Measurements from ENCODE around the gene DAGLB.
"Not testable (repeated sequence)": the region's sequence is repeated elsewhere in the genome, so short reads cannot be mapped to it uniquely, and the experiment has no call there.

The DAGLB gene

GRCh38 chr7:6460990-6461584, 13.3 kb upstream of the DAGLB start:
- Histone ChIP-seq H3K9ac (ENCODE audit: insufficient read length, low read depth) (no peak overlapping the region), H3K9me3 (ENCODE audit: insufficient read depth, low read length) (no peaks in the 10 kb centered on the region), H3K36me3 (ENCODE audit: insufficient read depth, insufficient read length, low read length) (peaks cover 51% of the 10 kb centered on the region), H3K27me3 (ENCODE audit: insufficient read depth, insufficient read length) (no peaks in the 10 kb centered on the region), H3K4me1 (ENCODE audit: insufficient read depth, insufficient read length) (no peaks in the 10 kb centered on the region), H3K4me3 (ENCODE audit: insufficient read length, low read depth) (no peak overlapping the region)
- TF ChIP-seq SUZ12 (IDR thresholded peaks at IDR 0.05; ENCODE audit: extremely low read depth, insufficient read depth, insufficient read length), result no peak
- TF ChIP-seq YY1 (IDR thresholded peaks at IDR 0.05; ENCODE audit: insufficient read depth, insufficient read length), result no peak
- no peak for TF ChIP-seq ZNF274 (IDR thresholded peaks at IDR 0.05; ENCODE audit: low read depth, low read length)
- no peak for DNase-seq (ENCODE audit: low read depth, low spot score)

- DNase-seq (ENCODE audit: low read depth, low spot score), result no peak
- H3K9ac ChIP-seq (ENCODE audit: insufficient read length, low read depth), result no peak overlapping the region
- peaks cover 43% of the 10 kb centered on the region for H3K36me3 ChIP-seq (ENCODE audit: insufficient read depth, insufficient read length, low read length)
- no peaks in the 10 kb centered on the region for H3K27me3 ChIP-seq (ENCODE audit: insufficient read depth, insufficient read length)
- H3K9me3 ChIP-seq (ENCODE audit: insufficient read depth, low read length), result no peaks in the 10 kb centered on the region
- H3K4me3 ChIP-seq (ENCODE audit: insufficient read length, low read depth), result no peak overlapping the region
- no peaks in the 10 kb centered on the region for H3K4me1 ChIP-seq (ENCODE audit: insufficient read depth, insufficient read length)
- TF ChIP-seq SUZ12 (IDR thresholded peaks at IDR 0.05; ENCODE audit: extremely low read depth, insufficient read depth, insufficient read length), result no peak
- no peak for TF ChIP-seq YY1 (IDR thresholded peaks at IDR 0.05; ENCODE audit: insufficient read depth, insufficient read length)
- no peak for TF ChIP-seq ZNF274 (IDR thresholded peaks at IDR 0.05; ENCODE audit: low read depth, low read length)
Observed at GRCh38 chr7:6460303-6460702, 12.5 kb upstream of the DAGLB start.

GRCh38 chr7:6458676-6459075, 10.9 kb upstream of the DAGLB start:
- peaks cover 36% of the 10 kb centered on the region for H3K36me3 ChIP-seq (ENCODE audit: insufficient read depth, insufficient read length, low read length)
- H3K9me3 ChIP-seq (ENCODE audit: insufficient read depth, low read length); H3K9ac ChIP-seq (ENCODE audit: insufficient read length, low read depth); H3K27me3 ChIP-seq (ENCODE audit: insufficient read depth, insufficient read length); H3K4me3 ChIP-seq (ENCODE audit: insufficient read length, low read depth); H3K4me1 ChIP-seq (ENCODE audit: insufficient read depth, insufficient read length); DNase-seq (ENCODE audit: low read depth, low spot score): not testable (repeated sequence)

- TF ChIP-seq SUZ12 (IDR thresholded peaks at IDR 0.05; ENCODE audit: extremely low read depth, insufficient read depth, insufficient read length) (no peak), YY1 (IDR thresholded peaks at IDR 0.05; ENCODE audit: insufficient read depth, insufficient read length) (no peak), ZNF274 (IDR thresholded peaks at IDR 0.05; ENCODE audit: low read depth, low read length) (no peak)
- H3K36me3 ChIP-seq (ENCODE audit: insufficient read depth, insufficient read length, low read length), result no peaks in the 10 kb centered on the region
- H3K9ac ChIP-seq (ENCODE audit: insufficient read length, low read depth), result no peak overlapping the region
- H3K4me1 ChIP-seq (ENCODE audit: insufficient read depth, insufficient read length), result peaks cover 4% of the 10 kb centered on the region
- no peaks in the 10 kb centered on the region for H3K27me3 ChIP-seq (ENCODE audit: insufficient read depth, insufficient read length)
- H3K9me3 ChIP-seq (ENCODE audit: insufficient read depth, low read length), result no peaks in the 10 kb centered on the region
- no peak for DNase-seq (ENCODE audit: low read depth, low spot score)
- no peak overlapping the region for H3K4me3 ChIP-seq (ENCODE audit: insufficient read length, low read depth)
Observed at GRCh38 chr7:6453734-6454133, 6.0 kb upstream of the DAGLB start.

- DNase-seq (ENCODE audit: low read depth, low spot score), result no peak
- H3K9ac ChIP-seq (ENCODE audit: insufficient read length, low read depth), result no peak overlapping the region
- H3K4me1 ChIP-seq (ENCODE audit: insufficient read depth, insufficient read length), result peaks cover 4% of the 10 kb centered on the region
- H3K9me3 ChIP-seq (ENCODE audit: insufficient read depth, low read length), result no peaks in the 10 kb centered on the region
- no peak overlapping the region for H3K4me3 ChIP-seq (ENCODE audit: insufficient read length, low read depth)
- H3K27me3 ChIP-seq (ENCODE audit: insufficient read depth, insufficient read length), result no peaks in the 10 kb centered on the region
- peaks cover 4% of the 10 kb centered on the region for H3K36me3 ChIP-seq (ENCODE audit: insufficient read depth, insufficient read length, low read length)
- TF ChIP-seq YY1 (IDR thresholded peaks at IDR 0.05; ENCODE audit: insufficient read depth, insufficient read length), result no peak
- TF ChIP-seq SUZ12 (IDR thresholded peaks at IDR 0.05; ENCODE audit: extremely low read depth, insufficient read depth, insufficient read length), result no peak
Observed at GRCh38 chr7:6451224-6451705, 3.5 kb upstream of the DAGLB start.

GRCh38 chr7:6450591-6450990, 2.8 kb upstream of the DAGLB start:
- not testable (repeated sequence) for H3K4me1 ChIP-seq (ENCODE audit: insufficient read depth, insufficient read length); H3K9ac ChIP-seq (ENCODE audit: insufficient read length, low read depth); H3K9me3 ChIP-seq (ENCODE audit: insufficient read depth, low read length); DNase-seq (ENCODE audit: low read depth, low spot score); H3K27me3 ChIP-seq (ENCODE audit: insufficient read depth, insufficient read length); H3K4me3 ChIP-seq (ENCODE audit: insufficient read length, low read depth)
- peaks cover 11% of the 10 kb centered on the region for H3K36me3 ChIP-seq (ENCODE audit: insufficient read depth, insufficient read length, low read length)

GRCh38 chr7:6449884-6450283, 2.1 kb upstream of the DAGLB start:
- H3K4me3 ChIP-seq (ENCODE audit: insufficient read length, low read depth); H3K27me3 ChIP-seq (ENCODE audit: insufficient read depth, insufficient read length); H3K9me3 ChIP-seq (ENCODE audit: insufficient read depth, low read length); H3K9ac ChIP-seq (ENCODE audit: insufficient read length, low read depth); DNase-seq (ENCODE audit: low read depth, low spot score); H3K4me1 ChIP-seq (ENCODE audit: insufficient read depth, insufficient read length): not testable (repeated sequence)
- peaks cover 18% of the 10 kb centered on the region for H3K36me3 ChIP-seq (ENCODE audit: insufficient read depth, insufficient read length, low read length)

- no peak for TF ChIP-seq YY1 (IDR thresholded peaks at IDR 0.05; ENCODE audit: insufficient read depth, insufficient read length)
- no peak for TF ChIP-seq ZNF274 (IDR thresholded peaks at IDR 0.05; ENCODE audit: low read depth, low read length)
- no peak for TF ChIP-seq SUZ12 (IDR thresholded peaks at IDR 0.05; ENCODE audit: extremely low read depth, insufficient read depth, insufficient read length)
- Histone ChIP-seq H3K27me3 (ENCODE audit: insufficient read depth, insufficient read length) (no peaks in the 10 kb centered on the region), H3K9ac (ENCODE audit: insufficient read length, low read depth) (peak overlapping the region; percentile 100), H3K36me3 (ENCODE audit: insufficient read depth, insufficient read length, low read length) (peaks cover 26% of the 10 kb centered on the region), H3K9me3 (ENCODE audit: insufficient read depth, low read length) (no peaks in the 10 kb centered on the region), H3K4me3 (ENCODE audit: insufficient read length, low read depth) (no peak overlapping the region), H3K4me1 (ENCODE audit: insufficient read depth, insufficient read length) (peaks cover 4% of the 10 kb centered on the region)
- no peak for DNase-seq (ENCODE audit: low read depth, low spot score)
Observed at GRCh38 chr7:6448943-6449543, 1.3 kb upstream of the DAGLB start.
